Activated CD4-positive, alpha-beta T cell treated with anti-CD3 and anti-CD28 coated beads for 36 hours (primary cell): Measurements from ENCODE around the gene TLR3. TPM values are rescaled to one million over a fixed set of nuclear protein-coding genes. Genes with fewer than 3 reads are reported as not detected.

Experiments
- ATAC-seq: fragments of 200-7000 bp; cut with Tn5 transposase; one replicate; pipeline ENCODE4 v1.10.0; 2021; ENCODE audit warnings: mild to moderate bottlenecking, moderate library complexity
- CTCF ChIA-PET: fragments of 350-600 bp; sonication (Branson Sonifier 250); formaldehyde crosslinking; loops from one replicate; lab custom pipeline; 2021; ENCODE audit warnings: antibody characterized with exemption; lab: Charles Lee
- POLR2A ChIA-PET: fragments of 350-600 bp; sonication (Branson Sonifier 250); formaldehyde crosslinking; loops from one replicate; lab custom pipeline; 2021; ENCODE audit warnings: antibody characterized with exemption, inconsistent platforms; lab: Charles Lee
- DNase-seq: peaks from one replicate; pipeline ENCODE4 v3.0.0-alpha.2; 2020
- H3K27ac Mint-ChIP-seq: one replicate; pipeline ENCODE4 v1.8.0; 2021; ENCODE audit warnings: mixed read lengths
- H3K27me3 Mint-ChIP-seq: one replicate; pipeline ENCODE4 v1.8.0; 2021; ENCODE audit warnings: mixed read lengths
- H3K36me3 Mint-ChIP-seq: one replicate; pipeline ENCODE4 v1.8.0; 2021; ENCODE audit warnings: low read depth, mixed read lengths
- H3K4me1 Mint-ChIP-seq: one replicate; pipeline ENCODE4 v1.8.0; 2021; ENCODE audit warnings: mixed read lengths
- H3K4me3 Mint-ChIP-seq: one replicate; pipeline ENCODE4 v1.8.0; 2021; ENCODE audit warnings: mild to moderate bottlenecking, moderate library complexity, mixed read lengths
- H3K9me3 Mint-ChIP-seq: one replicate; pipeline ENCODE4 v1.8.0; 2021; ENCODE audit warnings: low read depth, mixed read lengths
- intact Hi-C, 2 experiments: fragments of 100-400 bp; cut with DNase I in 1 of 2; cut with micrococcal nuclease in 1 of 2; formaldehyde crosslinking; loops; one replicate each; pipeline versions ENCODE4 v1.14.2 to v1.15.1; 2022 to 2024; cut with DNase I, micrococcal nuclease
- total RNA-seq, 2 experiments: library from RNA; stranded (reverse); gene quantifications; one replicate each; pipeline ENCODE4 v1.2.3, GENCODE V29; 2021

TLR3 gene
- total RNA-seq, 2 experiments from 2014 or later = not detected

DNA sequence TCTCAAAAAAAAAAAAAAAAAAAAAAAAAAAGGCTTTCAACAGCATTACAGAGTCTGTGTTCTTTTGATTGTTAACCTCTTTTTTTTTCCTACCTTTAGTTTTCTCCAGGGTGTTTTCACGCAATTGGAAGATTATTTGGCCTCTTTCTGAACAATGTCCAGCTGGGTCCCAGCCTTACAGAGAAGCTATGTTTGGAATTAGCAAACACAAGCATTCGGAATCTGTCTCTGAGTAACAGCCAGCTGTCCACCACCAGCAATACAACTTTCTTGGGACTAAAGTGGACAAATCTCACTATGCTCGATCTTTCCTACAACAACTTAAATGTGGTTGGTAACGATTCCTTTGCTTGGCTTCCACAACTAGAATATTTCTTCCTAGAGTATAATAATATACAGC lies 13.3 kb downstream of the TLR3 start:
- H3K27me3 Mint-ChIP-seq = peaks cover 4% of the 10 kb centered on the region
- DNase-seq (no peak), ATAC-seq (no peak)
- no peak overlapping the region for H3K27ac Mint-ChIP-seq
- no peaks in the 10 kb centered on the region for H3K36me3 Mint-ChIP-seq
- no peaks in the 10 kb centered on the region for H3K9me3 Mint-ChIP-seq
- no peaks in the 10 kb centered on the region for H3K4me1 Mint-ChIP-seq
- POLR2A ChIA-PET = no interaction called here
- CTCF ChIA-PET = no interaction called here
- no peak overlapping the region for H3K4me3 Mint-ChIP-seq
- intact Hi-C loops = no loop called here

- ChIA-PET CTCF (interaction anchor here (0.7 kb wide), 1 partner anchor 506 kb away, joined by 3 read pairs; no protein-coding TSS in a partner anchor), POLR2A (no interaction called here)
- ATAC-seq (no peak), DNase-seq (no peak)
- intact Hi-C loops = no loop called here
- no peak overlapping the region for H3K27ac Mint-ChIP-seq
- no peaks in the 10 kb centered on the region for H3K4me1 Mint-ChIP-seq
- no peak overlapping the region for H3K4me3 Mint-ChIP-seq
- no peaks in the 10 kb centered on the region for H3K36me3 Mint-ChIP-seq
- H3K9me3 Mint-ChIP-seq = no peaks in the 10 kb centered on the region
- H3K27me3 Mint-ChIP-seq = peaks cover 9% of the 10 kb centered on the region
These were observed 19.6 kb downstream of the TLR3 start for GRCh38 chr4:186088523-186088922.

- intact Hi-C loops = no loop called here
- no peak for DNase-seq
- no peaks in the 10 kb centered on the region for H3K36me3 Mint-ChIP-seq
- H3K4me1 Mint-ChIP-seq = no peaks in the 10 kb centered on the region
- H3K4me3 Mint-ChIP-seq = no peak overlapping the region
- ATAC-seq = no peak
- POLR2A ChIA-PET = no interaction called here
- no peak overlapping the region for H3K27ac Mint-ChIP-seq
- H3K27me3 Mint-ChIP-seq = peaks cover 16% of the 10 kb centered on the region
- CTCF ChIA-PET = interaction anchor here (0.6 kb wide), 1 partner anchor 408 kb away, joined by 4 read pairs; no protein-coding TSS in a partner anchor
- H3K9me3 Mint-ChIP-seq = no peaks in the 10 kb centered on the region
These were observed 23.3 kb downstream of the TLR3 start for GRCh38 chr4:186092296-186092695.

- ChIA-PET CTCF (no interaction called here), POLR2A (no interaction called here)
- Mint-ChIP-seq H3K4me3 (no peak overlapping the region), H3K27ac (no peak overlapping the region), H3K27me3 (peaks cover 10% of the 10 kb centered on the region), H3K36me3 (no peaks in the 10 kb centered on the region), H3K4me1 (no peaks in the 10 kb centered on the region), H3K9me3 (no peaks in the 10 kb centered on the region)
- DNase-seq = no peak
- intact Hi-C loops = no loop called here
- no peak for ATAC-seq
These were observed 26.4 kb downstream of the TLR3 start for GRCh38 chr4:186095406-186095805.

DNA sequence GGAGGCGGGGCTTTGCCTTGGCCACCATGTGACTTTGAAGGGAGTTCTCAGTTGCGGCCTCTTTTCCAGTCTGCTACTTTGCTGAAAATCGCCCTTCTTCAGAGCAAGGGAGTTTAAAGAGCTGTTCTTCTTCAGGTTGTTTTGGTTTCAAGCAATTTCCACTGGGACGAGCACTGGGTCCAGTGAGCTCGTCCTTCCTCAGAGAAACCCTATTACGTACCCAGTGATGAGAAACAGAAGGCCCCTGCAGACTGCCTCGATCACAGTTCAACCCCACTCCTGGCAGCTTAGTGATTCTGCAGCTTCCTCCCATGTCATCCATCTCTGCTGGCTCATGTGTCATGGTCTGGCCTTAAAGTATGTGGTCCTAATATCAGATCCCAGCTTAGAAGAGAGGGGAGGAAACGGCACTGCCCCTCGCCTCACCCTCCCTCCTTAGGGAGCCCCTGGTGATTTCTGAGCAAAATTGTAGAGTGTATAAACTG lies 27.8 kb downstream of the TLR3 start:
- CTCF ChIA-PET = interaction anchor here (1.6 kb wide), 1 partner anchor 35 kb away, joined by 3 read pairs; no protein-coding TSS in a partner anchor
- H3K9me3 Mint-ChIP-seq = no peaks in the 10 kb centered on the region
- DNase-seq = no peak
- peaks cover 11% of the 10 kb centered on the region for H3K27me3 Mint-ChIP-seq
- no peaks in the 10 kb centered on the region for H3K36me3 Mint-ChIP-seq
- intact Hi-C loops = no loop called here
- H3K27ac Mint-ChIP-seq = no peak overlapping the region
- ATAC-seq = no peak
- H3K4me3 Mint-ChIP-seq = no peak overlapping the region
- no peaks in the 10 kb centered on the region for H3K4me1 Mint-ChIP-seq
- POLR2A ChIA-PET = no interaction called here

- peaks cover 12% of the 10 kb centered on the region for H3K27me3 Mint-ChIP-seq
- no peak for DNase-seq
- H3K4me3 Mint-ChIP-seq = no peak overlapping the region
- intact Hi-C loops = no loop called here
- ChIA-PET CTCF (interaction anchor here (1.6 kb wide), 1 partner anchor 34 kb away, joined by 3 read pairs; no protein-coding TSS in a partner anchor), POLR2A (no interaction called here)
- H3K36me3 Mint-ChIP-seq = no peaks in the 10 kb centered on the region
- H3K4me1 Mint-ChIP-seq = no peaks in the 10 kb centered on the region
- no peak for ATAC-seq
- no peaks in the 10 kb centered on the region for H3K9me3 Mint-ChIP-seq
- no peak overlapping the region for H3K27ac Mint-ChIP-seq
These were observed 28.4 kb downstream of the TLR3 start for GRCh38 chr4:186097386-186097785.

- ATAC-seq (no peak), DNase-seq (no peak)
- H3K27ac Mint-ChIP-seq = no peak overlapping the region
- no peaks in the 10 kb centered on the region for H3K36me3 Mint-ChIP-seq
- peaks cover 41% of the 10 kb centered on the region for H3K27me3 Mint-ChIP-seq
- intact Hi-C loops = no loop called here
- H3K4me1 Mint-ChIP-seq = peaks cover 7% of the 10 kb centered on the region
- CTCF ChIA-PET = no interaction called here
- H3K4me3 Mint-ChIP-seq = no peak overlapping the region
- POLR2A ChIA-PET = no interaction called here
- no peaks in the 10 kb centered on the region for H3K9me3 Mint-ChIP-seq
These were observed 34.0 kb downstream of the TLR3 start for GRCh38 chr4:186102931-186103330.

DNA sequence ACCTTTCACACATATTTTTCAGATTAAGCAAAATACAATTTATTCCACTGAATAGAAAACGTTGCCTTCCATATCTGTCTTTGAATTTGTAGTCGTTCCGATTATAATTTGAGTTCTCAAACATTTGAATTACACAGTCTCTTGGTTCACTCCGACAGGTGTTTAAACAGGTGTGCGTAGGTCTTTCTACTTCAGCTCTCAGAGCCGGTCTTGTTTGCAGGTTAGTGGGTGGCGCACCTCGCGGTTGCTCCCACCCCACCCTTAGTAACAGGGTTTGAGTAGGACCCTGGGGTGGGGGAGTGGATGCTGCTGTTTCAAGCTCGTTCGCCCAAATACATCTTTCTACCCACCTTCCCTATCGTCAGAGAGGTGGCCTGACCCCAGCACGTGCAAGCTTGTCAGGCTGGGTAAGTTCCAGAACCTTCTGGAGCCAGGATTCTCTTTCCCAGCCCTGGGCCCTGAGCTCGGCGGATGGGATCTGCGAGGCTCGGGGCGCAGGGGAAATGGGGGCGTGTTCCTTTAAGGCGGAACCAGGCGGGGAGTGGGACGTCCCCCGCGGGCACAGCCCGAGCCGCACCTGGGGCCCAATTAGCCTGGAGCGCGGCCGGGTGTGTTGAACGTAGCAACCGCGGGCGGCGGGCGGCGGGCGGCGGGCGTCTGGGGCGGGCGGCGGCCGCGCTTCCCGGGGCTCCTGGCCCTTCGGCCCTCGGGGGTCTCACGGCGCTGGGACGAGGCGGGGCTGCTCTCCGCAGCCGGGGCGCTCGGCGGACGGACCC lies 35.3 kb downstream of the TLR3 start, which contains the start of gene FAM149A:
Gene FAM149A, plus strand, starts transcription at position 591 of the 776 bp plus-strand sequence.
- Mint-ChIP-seq H3K9me3 (no peaks in the 10 kb centered on the region), H3K4me3 (peak within 1 kb of the TSS; percentile 59), H3K27ac (no peak within 1 kb of the TSS), H3K36me3 (no peaks in the 10 kb centered on the region), H3K27me3 (peaks cover 43% of the 10 kb centered on the region), H3K4me1 (peaks cover 7% of the 10 kb centered on the region)
- intact Hi-C loops = no loop called here
- ATAC-seq = peak; percentile 90
- DNase-seq = peak; percentile 70
- POLR2A ChIA-PET = no interaction called here
- CTCF ChIA-PET = no interaction called here

DNA sequence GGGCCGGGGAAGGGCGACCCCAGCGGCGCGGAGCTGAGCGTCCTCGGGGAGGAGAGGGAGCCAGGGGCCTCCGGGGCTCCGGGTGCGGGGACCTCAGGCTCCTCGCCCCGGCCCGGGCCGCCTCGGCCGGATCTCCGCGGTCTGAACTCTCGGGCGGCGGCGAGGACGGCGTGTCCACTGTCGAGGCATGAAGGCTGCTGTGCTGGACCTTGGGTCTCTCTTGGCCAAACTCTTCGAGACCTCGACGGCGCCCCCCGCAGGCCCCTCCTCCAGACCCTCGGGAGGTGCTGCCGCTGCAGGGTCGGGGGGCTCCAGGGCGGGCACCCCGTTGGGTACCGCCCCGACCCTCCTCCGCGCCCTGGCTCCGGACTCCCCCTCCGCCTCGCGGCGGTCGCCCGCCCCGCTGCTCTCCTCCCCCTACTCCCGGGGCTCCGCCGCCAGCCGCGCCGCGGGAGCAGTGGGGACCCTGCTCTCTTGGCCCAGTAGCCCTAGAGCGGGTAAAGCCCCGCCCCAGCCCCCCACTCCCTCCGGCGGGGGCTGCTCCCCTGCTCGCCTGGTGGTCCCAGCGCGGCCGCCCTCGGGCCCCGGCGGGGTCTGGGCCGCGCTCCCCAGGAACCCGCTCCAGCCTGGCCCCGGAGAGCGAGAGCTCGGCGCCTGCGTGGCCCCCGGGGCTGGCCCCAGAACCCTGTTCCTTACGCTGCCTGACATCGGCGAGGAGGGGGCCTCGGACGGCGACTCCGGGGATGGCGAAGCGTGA lies 36.1 kb downstream of the TLR3 start:
- intact Hi-C loops = no loop called here
- no peaks in the 10 kb centered on the region for H3K9me3 Mint-ChIP-seq
- CTCF ChIA-PET = no interaction called here
- H3K4me1 Mint-ChIP-seq = peaks cover 7% of the 10 kb centered on the region
- DNase-seq = peak; percentile 20
- POLR2A ChIA-PET = no interaction called here
- H3K27ac Mint-ChIP-seq = no peak overlapping the region
- H3K36me3 Mint-ChIP-seq = no peaks in the 10 kb centered on the region
- peak overlapping the region; percentile 59 for H3K4me3 Mint-ChIP-seq
- H3K27me3 Mint-ChIP-seq = peaks cover 45% of the 10 kb centered on the region
- peak; percentile 59 for ATAC-seq

GRCh38 chr4:186105647-186106321 lies 36.8 kb downstream of the TLR3 start:
- no peaks in the 10 kb centered on the region for H3K9me3 Mint-ChIP-seq
- H3K4me3 Mint-ChIP-seq = peak overlapping the region; percentile 59
- DNase-seq (no peak), ATAC-seq (no peak)
- POLR2A ChIA-PET = no interaction called here
- H3K27ac Mint-ChIP-seq = no peak overlapping the region
- H3K36me3 Mint-ChIP-seq = no peaks in the 10 kb centered on the region
- peaks cover 7% of the 10 kb centered on the region for H3K4me1 Mint-ChIP-seq
- intact Hi-C loops = no loop called here
- CTCF ChIA-PET = no interaction called here
- H3K27me3 Mint-ChIP-seq = peaks cover 45% of the 10 kb centered on the region

DNA sequence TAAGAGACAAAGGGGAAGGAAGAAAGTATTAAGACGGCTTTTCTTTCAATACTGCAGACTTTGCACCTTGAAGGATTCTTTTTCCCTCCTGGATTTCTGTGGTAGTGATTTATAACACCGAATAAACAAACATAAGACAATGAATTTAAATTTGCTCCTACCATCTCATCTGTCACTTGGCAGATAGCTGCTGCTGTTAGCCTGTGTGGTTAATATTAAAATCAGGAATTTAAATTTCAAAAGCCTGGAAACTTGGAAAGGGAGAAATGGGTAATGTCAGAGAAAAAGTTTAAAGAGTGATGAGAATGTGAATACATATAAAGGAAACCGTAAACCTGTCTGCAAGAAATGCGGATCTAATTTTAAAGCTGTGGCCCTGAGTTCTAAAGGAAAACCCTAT lies 39.0 kb downstream of the TLR3 start:
- no peaks in the 10 kb centered on the region for H3K36me3 Mint-ChIP-seq
- CTCF ChIA-PET = no interaction called here
- no peak overlapping the region for H3K4me3 Mint-ChIP-seq
- DNase-seq = no peak
- POLR2A ChIA-PET = no interaction called here
- peaks cover 7% of the 10 kb centered on the region for H3K4me1 Mint-ChIP-seq
- H3K27ac Mint-ChIP-seq = no peak overlapping the region
- H3K9me3 Mint-ChIP-seq = no peaks in the 10 kb centered on the region
- intact Hi-C loops = loop anchor here in 1 of 2 experiments (1.0 kb wide), 1 partner anchor 13 kb away; no protein-coding TSS in a partner anchor
- peaks cover 35% of the 10 kb centered on the region for H3K27me3 Mint-ChIP-seq
- ATAC-seq = no peak
